K562 (cell line): ENCODE measurements around the gene EPHB1.

Experiments used
- ATF1 ChIP-seq, 2 experiments: fragments of 450-650 bp in 1 of 2; IDR thresholded peaks; 2 replicates each; pipeline ENCODE4 v1.6.1; 2016; ENCODE audit warnings: missing compliant biosample characterization in 1 of 2, missing genetic modification characterization in 1 of 2
- BMI1 ChIP-seq: fragments of 150-350 bp; IDR thresholded peaks from 2 replicates; pipeline ENCODE4 v1.6.1; 2014; ENCODE audit warnings: low read length
- CBX1 ChIP-seq: sonication (generic); IDR thresholded peaks from 2 replicates; pipeline ENCODE4 v1.6.1; 2016; ENCODE audit warnings: antibody characterized with exemption, low read depth, mild to moderate bottlenecking
- CTCF ChIP-seq, 3 experiments: IDR thresholded peaks in 2 of 3; conservative IDR thresholded peaks in 1 of 3; 2 replicates each; pipeline ENCODE4 v1.5.1; 2011 to 2012; ENCODE audit warnings: low read length in 3 of 3, mild to moderate bottlenecking in 3 of 3, control low read depth in 2 of 3, improper control_type of control experiment in 1 of 3, inconsistent platforms in 1 of 3, low read depth in 1 of 3, mixed read lengths in 1 of 3, moderate library complexity in 1 of 3; ENCODE audit not compliant: insufficient read depth in 2 of 3
- KLF13 ChIP-seq: fragments of 450-650 bp; IDR thresholded peaks from 2 replicates; pipeline ENCODE4 v1.6.1; 2016; ENCODE audit warnings: missing genetic modification characterization, low read depth, mild to moderate bottlenecking, missing compliant biosample characterization, moderate library complexity, borderline replicate concordance
- MAFF ChIP-seq: IDR thresholded peaks from 2 replicates; pipeline ENCODE4 v1.6.1; 2012; ENCODE audit warnings: low read length, improper control_type of control experiment
- POLR2AphosphoS5 ChIP-seq: IDR thresholded peaks from 2 replicates; pipeline ENCODE4 v1.6.1; 2011; ENCODE audit warnings: mild to moderate bottlenecking, low read depth, low read length, moderate library complexity; ENCODE audit not compliant: control insufficient read depth, insufficient read depth
- SP1 ChIP-seq: sonication (generic); formaldehyde crosslinking; IDR thresholded peaks from 2 replicates; pipeline ENCODE4 v1.8.1; 2022; ENCODE audit warnings: mild to moderate bottlenecking, missing genetic modification reagents
- YY1 ChIP-seq, 3 experiments: IDR thresholded peaks; 2 replicates each; pipeline ENCODE4 v1.6.1; 2011; ENCODE audit warnings: low read length in 2 of 3, mild to moderate bottlenecking in 2 of 3, moderate library complexity in 2 of 3, borderline replicate concordance in 1 of 3, control low read depth in 1 of 3, low read depth in 1 of 3; ENCODE audit not compliant: insufficient read depth in 3 of 3, insufficient replicate concordance in 2 of 3, control insufficient read depth in 1 of 3, insufficient read length in 1 of 3; ENCODE audit errors: extremely low read depth in 1 of 3

GRCh38 chr3:134944429-134944828 lies 149.4 kb downstream of the EPHB1 start:
- TF ChIP-seq YY1 (IDR thresholded peaks at IDR 0.05; ENCODE audit: borderline replicate concordance in 1 of 3, control insufficient read depth in 1 of 3, extremely low read depth in 1 of 3, insufficient read depth in 3 of 3, insufficient read length in 1 of 3, insufficient replicate concordance in 2 of 3, low read depth in 1 of 3, low read length in 2 of 3) (no peak), MAFF (no peak; the same call in 1 of the 2 replicates), KLF13 (no peak), CTCF (IDR thresholded peaks at IDR 0.05 in 2 of 3, conservative IDR thresholded peaks at IDR 0.05 in 1 of 3; ENCODE audit: insufficient read depth in 2 of 3, low read depth in 1 of 3, low read length in 3 of 3) (no peak), CBX1 (no peak), SP1 (CRISPR knock-in tag) (no peak), ATF1 (CRISPR knock-in tag; IDR thresholded peaks at IDR 0.05) (no peak), ATF1 (tag; IDR thresholded peaks at IDR 0.05) (no peak), POLR2AphosphoS5 (no peak), BMI1 (no peak)
